HG03175 (cell line): ENCODE data around the gene VGLL3.

Source experiments
- ATAC-seq: cut with Tn5 transposase; IDR thresholded peaks from one replicate; pipeline ENCODE4 v1.9.1; 2021; ENCODE audit warnings: mild to moderate bottlenecking, moderate library complexity; ENCODE audit not compliant: unreplicated experiment

Gene VGLL3

GRCh38 chr3:86954747-86955146 is 36.2 kb downstream of the VGLL3 start:
- ATAC-seq, result no peak

- no peak for ATAC-seq
Measured at GRCh38 chr3:86954226-86954625, 36.7 kb downstream of the VGLL3 start.

DNA sequence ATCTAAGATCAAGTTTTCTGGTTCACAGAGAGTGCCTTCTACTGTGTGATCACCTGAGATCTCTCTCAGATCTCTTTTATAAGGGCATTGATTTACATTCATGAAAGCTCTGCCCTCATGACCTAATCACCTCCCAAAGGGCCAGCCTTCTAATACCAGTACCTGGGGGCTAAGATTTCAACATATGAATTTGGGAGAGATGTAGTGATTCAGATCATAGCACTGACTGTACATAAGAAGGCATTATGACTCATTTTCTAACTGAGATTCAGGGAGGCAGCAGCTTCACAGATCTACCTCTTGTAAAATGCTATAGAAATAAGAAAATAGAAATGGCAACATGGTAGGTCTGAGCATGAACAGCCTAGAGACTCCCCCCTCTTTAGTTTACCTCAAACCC is 39.6 kb downstream of the VGLL3 start:
- ATAC-seq, result no peak

GRCh38 chr3:86950717-86951116 is 40.2 kb downstream of the VGLL3 start:
- ATAC-seq, result no peak

- ATAC-seq, result no peak
Measured at GRCh38 chr3:86949850-86950249, 41.1 kb downstream of the VGLL3 start.

DNA sequence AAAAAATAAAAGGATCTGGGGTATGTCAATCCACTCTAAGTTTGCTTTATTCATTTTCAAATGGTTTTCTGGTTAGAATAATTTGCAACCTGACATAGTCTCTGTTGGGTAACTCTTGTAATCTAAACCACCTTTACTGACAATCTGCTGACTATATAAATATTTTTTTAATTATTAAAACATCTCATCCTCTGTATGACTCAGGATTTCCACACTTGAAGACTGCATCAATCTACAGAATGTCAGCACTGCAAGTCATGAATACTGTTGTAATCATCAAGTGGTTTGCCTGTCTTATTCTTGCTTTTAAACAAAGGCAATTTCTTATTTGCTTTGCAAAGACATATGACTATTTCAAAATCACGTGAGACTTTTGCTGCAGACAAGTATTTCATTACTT is 42.1 kb downstream of the VGLL3 start:
- no peak for ATAC-seq

- ATAC-seq, result no peak
Measured at GRCh38 chr3:86942206-86942605, 48.7 kb downstream of the VGLL3 start.

DNA sequence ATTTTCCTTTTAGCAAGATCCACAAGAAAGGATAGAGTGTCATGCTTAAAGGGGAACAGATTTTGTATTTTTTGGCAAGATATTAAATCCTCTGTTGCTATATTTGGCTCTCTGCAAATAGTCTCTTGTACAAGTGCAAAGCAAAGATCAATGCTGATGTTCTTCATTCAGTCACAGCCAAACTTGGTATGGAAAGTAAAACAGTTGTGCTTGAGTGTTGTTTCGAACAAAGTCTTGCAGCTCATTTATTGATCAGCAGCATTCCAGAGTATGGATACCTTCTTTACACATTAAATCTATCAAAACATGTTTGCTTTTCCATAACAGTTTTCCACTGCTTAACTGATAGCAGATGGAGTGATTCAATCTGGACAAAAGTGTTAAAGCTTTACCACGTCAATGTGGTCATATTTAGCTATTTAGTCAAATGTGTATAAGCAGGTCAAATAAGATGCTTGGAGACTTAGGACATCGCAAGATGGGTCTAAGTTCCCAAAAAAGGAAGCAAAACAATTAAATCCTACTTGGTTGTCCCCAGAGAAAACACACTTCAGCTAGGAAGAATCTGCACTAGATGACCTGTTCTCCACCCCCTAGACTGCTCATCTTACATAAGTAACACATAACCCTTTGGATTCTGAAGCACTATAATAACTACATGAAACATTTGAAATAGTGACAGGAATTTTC is 52.4 kb downstream of the VGLL3 start:
- ATAC-seq, result no peak

GRCh38 chr3:86937306-86937791 is 53.6 kb downstream of the VGLL3 start:
- no peak for ATAC-seq

- ATAC-seq, result no peak
Measured at GRCh38 chr3:86934851-86935250, 56.1 kb downstream of the VGLL3 start.

- ATAC-seq, result no peak
Measured at GRCh38 chr3:86930831-86931230, 60.1 kb downstream of the VGLL3 start.

GRCh38 chr3:86930181-86930580 is 60.8 kb downstream of the VGLL3 start:
- no peak for ATAC-seq

DNA sequence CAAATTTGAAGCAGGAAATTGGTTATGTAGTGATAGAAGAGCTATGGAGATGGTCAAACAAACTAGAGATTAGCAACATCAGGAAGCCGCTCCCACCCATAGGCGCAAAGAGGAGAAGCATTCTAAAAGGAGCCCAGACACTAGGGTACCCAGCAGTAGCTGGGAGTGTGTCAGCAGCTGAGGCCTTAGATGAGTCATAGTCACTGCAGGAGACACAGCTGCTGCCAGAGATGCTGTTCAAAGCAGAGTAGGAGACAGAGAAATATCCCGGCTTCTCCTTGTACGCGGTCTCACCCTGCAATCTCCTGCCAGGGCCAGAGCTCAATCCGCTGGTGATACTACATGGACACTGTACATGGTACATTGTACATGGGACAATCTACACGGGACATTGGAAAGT is 61.9 kb downstream of the VGLL3 start:
- ATAC-seq, result no peak

GRCh38 chr3:86923071-86923491 is 67.9 kb downstream of the VGLL3 start:
- no peak for ATAC-seq

- no peak for ATAC-seq
Measured at GRCh38 chr3:86921971-86922680, 68.8 kb downstream of the VGLL3 start.

- ATAC-seq, result no peak
Measured at GRCh38 chr3:86914670-86915069, 76.3 kb downstream of the VGLL3 start.

DNA sequence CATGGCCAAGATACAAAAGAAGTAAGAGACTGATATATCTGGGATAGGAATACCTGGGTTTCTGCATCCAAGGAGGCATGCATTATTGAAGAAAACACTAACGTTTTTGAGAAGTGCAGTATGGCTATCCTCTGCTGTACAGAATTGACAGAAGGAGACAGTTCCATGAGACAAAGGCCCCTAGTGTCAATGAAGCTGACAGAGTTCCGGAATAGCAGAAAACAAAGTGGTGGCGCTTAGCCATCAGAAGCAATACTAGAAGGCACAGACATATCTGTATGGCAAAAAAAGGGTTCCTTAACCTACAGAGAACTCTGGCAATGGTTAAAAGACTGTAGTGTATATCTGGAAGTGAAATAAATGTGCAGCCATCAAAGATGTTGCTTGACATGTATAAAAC is 77.8 kb downstream of the VGLL3 start:
- ATAC-seq, result no peak

DNA sequence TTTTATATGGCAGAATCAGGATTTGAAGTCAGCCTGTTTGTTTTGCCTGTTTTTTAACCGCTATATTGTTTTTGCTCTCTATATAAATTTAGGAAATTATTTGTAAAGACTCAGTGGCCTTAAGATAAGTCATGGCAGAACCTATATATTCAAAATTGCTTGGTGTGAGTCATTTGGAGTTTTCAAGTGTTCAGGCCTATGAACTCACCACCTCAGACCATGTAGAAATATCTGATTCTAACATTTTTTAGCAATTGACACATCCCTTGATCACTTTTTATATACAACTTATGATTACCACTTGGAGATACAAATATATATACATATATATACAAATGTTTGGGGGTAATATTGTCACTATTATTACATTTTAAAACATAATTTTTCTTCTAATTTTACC is 95.7 kb downstream of the VGLL3 start:
- no peak for ATAC-seq

DNA sequence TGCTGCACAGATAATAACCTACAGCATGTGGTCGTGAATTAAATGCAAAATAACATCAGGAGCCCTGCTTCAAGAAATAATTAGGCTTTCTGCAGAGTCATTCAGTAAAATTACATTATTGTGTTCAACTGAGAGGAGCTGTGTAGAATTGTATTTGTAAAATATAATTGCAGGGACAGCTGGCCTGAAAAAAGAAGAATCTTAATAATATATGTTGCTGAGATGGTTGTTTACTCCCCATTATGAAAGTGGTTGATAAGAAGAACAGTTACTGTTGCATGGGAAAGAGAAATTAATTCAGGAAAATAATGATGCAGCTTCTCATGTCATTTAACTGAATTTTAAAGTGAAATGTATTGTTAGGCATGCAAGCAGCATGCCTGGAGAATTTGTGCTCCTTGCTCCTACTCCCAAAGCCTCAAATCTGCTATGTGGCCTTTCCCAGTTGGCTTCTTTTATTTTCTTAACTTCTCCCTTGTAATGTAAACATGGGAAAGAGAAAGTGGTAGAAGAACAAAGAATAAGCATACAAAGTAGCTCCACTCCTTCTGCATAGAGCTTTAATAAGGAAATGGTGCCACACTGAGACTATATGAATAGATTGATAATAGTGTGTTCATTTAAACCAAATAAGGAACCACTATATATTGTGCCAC is 100.1 kb downstream of the VGLL3 start:
- no peak for ATAC-seq
